ENCODE measurements around the gene TRIP4. TPM values are rescaled to one million over a fixed set of nuclear protein-coding genes. Genes with fewer than 3 reads are reported as not detected.
"Not testable (repeated sequence)": the region's sequence is repeated elsewhere in the genome, so short reads cannot be mapped to it uniquely, and the experiment has no call there.

The TRIP4 gene
- total RNA-seq, 1 experiment from 2014 or later: 12.9 TPM

- no peak for TF ChIP-seq ZNF532 (CRISPR knock-in tag; IDR thresholded peaks at IDR 0.05; ENCODE audit: borderline replicate concordance)
- no peak for TF ChIP-seq IRF1 (CRISPR knock-in tag; IDR thresholded peaks at IDR 0.05)
- no peak for TF ChIP-seq ETV6 (CRISPR knock-in tag; IDR thresholded peaks at IDR 0.05)
- no peak for TF ChIP-seq E2F4 (CRISPR knock-in tag; IDR thresholded peaks at IDR 0.05; ENCODE audit: borderline replicate concordance, low read depth)
Measured at GRCh38 chr15:64343222-64343621, 44.4 kb upstream of the TRIP4 start (continued).

- peaks cover 6% of the 10 kb centered on the region; the same call in 1 of the 2 replicates for H3K36me3 Mint-ChIP-seq
- H3K27ac Mint-ChIP-seq: no peak overlapping the region
- TF ChIP-seq ZNF138 (CRISPR knock-in tag; conservative IDR thresholded peaks at IDR 0.05) (no peak), TP53 (CRISPR knock-in tag; IDR thresholded peaks at IDR 0.05) (no peak), ZNF263 (CRISPR knock-in tag; IDR thresholded peaks at IDR 0.05; ENCODE audit: low read depth) (no peak), ATF6 (CRISPR knock-in tag; IDR thresholded peaks at IDR 0.05) (no peak)
Measured at GRCh38 chr15:64343841-64344240, 43.8 kb upstream of the TRIP4 start.

GRCh38 chr15:64344651-64345294, 42.9 kb upstream of the TRIP4 start:
- Mint-ChIP-seq H3K9me3 (no peaks in the 10 kb centered on the region), H3K36me3 (peaks cover 6% of the 10 kb centered on the region; the same call in 1 of the 2 replicates), H3K4me3 (no peak overlapping the region), H3K27ac (no peak overlapping the region), H3K27me3 (ENCODE audit: low read depth) (no peaks in the 10 kb centered on the region), H3K4me1 (peaks cover 15% of the 10 kb centered on the region)
- CTCF ChIA-PET: no interaction called here
- TF ChIP-seq ZNF671 (CRISPR knock-in tag; IDR thresholded peaks at IDR 0.05) (no peak), ZNF232 (CRISPR knock-in tag; IDR thresholded peaks at IDR 0.05) (no peak)
- DNase-seq (ENCODE audit: low spot score): no peak
- no peak for ATAC-seq
- POLR2A ChIA-PET: no interaction called here

More at GRCh38 chr15:64343841-64344240, 43.8 kb upstream of the TRIP4 start:
- no peaks in the 10 kb centered on the region for H3K9me3 Mint-ChIP-seq
- no peak overlapping the region for H3K4me3 Mint-ChIP-seq
- H3K27me3 Mint-ChIP-seq (ENCODE audit: low read depth): no peaks in the 10 kb centered on the region
- no peak for ATAC-seq
- peaks cover 15% of the 10 kb centered on the region for H3K4me1 Mint-ChIP-seq
- ChIA-PET CTCF (no interaction called here), POLR2A (no interaction called here)
- DNase-seq (ENCODE audit: low spot score): no peak

GRCh38 chr15:64346242-64346641, 41.4 kb upstream of the TRIP4 start:
- ATAC-seq; H3K27ac Mint-ChIP-seq; POLR2A ChIA-PET; DNase-seq (ENCODE audit: low spot score); H3K36me3 Mint-ChIP-seq; H3K4me3 Mint-ChIP-seq; H3K27me3 Mint-ChIP-seq (ENCODE audit: low read depth); H3K9me3 Mint-ChIP-seq; CTCF ChIA-PET: not testable (repeated sequence)
- H3K4me1 Mint-ChIP-seq: peaks cover 15% of the 10 kb centered on the region
